OCI-LY1 (cell line): ENCODE results near the gene SMIM32.

Experiments used
- H2AFZ ChIP-seq: fragments of 200-600 bp; sonication (generic), shearing (Covaris generic); 2 replicates; pipeline ENCODE4 v1.6.0; 2014; ENCODE audit warnings: antibody characterized with exemption, mild to moderate bottlenecking, low read length
- H3F3A ChIP-seq: fragments of 200-600 bp; sonication (generic), shearing (Covaris generic); 2 replicates; pipeline ENCODE4 v1.6.0; 2014; ENCODE audit warnings: mild to moderate bottlenecking, antibody characterized with exemption, low read length, moderate library complexity; ENCODE audit not compliant: insufficient read depth
- H3K27ac ChIP-seq: fragments of 200-600 bp; sonication (generic); 2 replicates; pipeline ENCODE4 v1.5.1; 2014; ENCODE audit warnings: low read length, mixed run types, mild to moderate bottlenecking, low read depth; ENCODE audit not compliant: poor library complexity, severe bottlenecking
- H3K27me3 ChIP-seq: fragments of 200-600 bp; sonication (generic); 2 replicates; pipeline ENCODE4 v1.6.0; 2014; ENCODE audit warnings: antibody characterized with exemption, mild to moderate bottlenecking, low read length, moderate library complexity; ENCODE audit not compliant: insufficient read depth
- H3K36me3 ChIP-seq: fragments of 200-600 bp; sonication (generic); 2 replicates; pipeline ENCODE4 v1.6.1; 2014; ENCODE audit warnings: mild to moderate bottlenecking, antibody characterized with exemption, low read length, moderate library complexity, mixed read lengths; ENCODE audit not compliant: insufficient read depth
- H3K4me1 ChIP-seq: fragments of 200-600 bp; sonication (generic); 2 replicates; pipeline ENCODE4 v1.5.1; 2014; ENCODE audit warnings: mild to moderate bottlenecking, low read length, moderate library complexity; ENCODE audit not compliant: insufficient read depth, severe bottlenecking
- H3K4me2 ChIP-seq: fragments of 200-600 bp; sonication (generic), shearing (Covaris generic); 2 replicates; pipeline ENCODE4 v1.6.1; 2014; ENCODE audit warnings: low read length
- H3K4me3 ChIP-seq: fragments of 200-600 bp; sonication (generic); 2 replicates; pipeline ENCODE4 v1.5.1; 2014; ENCODE audit warnings: low read length, low read depth, mild to moderate bottlenecking, mixed read lengths; ENCODE audit not compliant: poor library complexity, severe bottlenecking
- H3K79me2 ChIP-seq: fragments of 200-600 bp; shearing (Covaris generic); 2 replicates; pipeline ENCODE4 v1.6.1; 2016; ENCODE audit warnings: mixed run types, low read length, mixed read lengths; ENCODE audit not compliant: insufficient read depth
- H3K9ac ChIP-seq: fragments of 200-600 bp; sonication (generic), shearing (Covaris generic); 2 replicates; pipeline ENCODE4 v1.6.1; 2014; ENCODE audit warnings: mild to moderate bottlenecking, low read length, mixed read lengths
- H3K9me2 ChIP-seq: fragments of 200-600 bp; sonication (generic), shearing (Covaris generic); 2 replicates; pipeline ENCODE4 v1.6.1; 2014; ENCODE audit warnings: low read depth, mild to moderate bottlenecking, low read length, mixed read lengths
- H3K9me3 ChIP-seq: fragments of 200-600 bp; shearing (Covaris generic); 2 replicates; pipeline ENCODE4 v1.6.1; 2014; ENCODE audit warnings: low read length, mixed read lengths
- H4K20me1 ChIP-seq: fragments of 200-600 bp; sonication (generic), shearing (Covaris generic); 2 replicates; pipeline ENCODE4 v1.6.0; 2016; ENCODE audit warnings: mild to moderate bottlenecking, low read length; ENCODE audit not compliant: insufficient read depth
- EZH2 ChIP-seq: fragments of 200-600 bp; sonication (generic), shearing (Covaris generic); IDR thresholded peaks from 2 replicates; pipeline ENCODE4 v1.8.0; 2017; ENCODE audit warnings: borderline replicate concordance, mixed run types, mild to moderate bottlenecking, antibody characterized with exemption, low read length, moderate library complexity, mixed read lengths
- TF ChIP-seq, protein P1 (sequence below): fragments of 200-600 bp; sonication (generic), shearing (Covaris generic); IDR thresholded peaks from 2 replicates; pipeline ENCODE4 v1.5.1; 2017; ENCODE audit warnings: mild to moderate bottlenecking, antibody characterized with exemption, low read length, moderate library complexity, mixed read lengths

Gene SMIM32

DNA sequence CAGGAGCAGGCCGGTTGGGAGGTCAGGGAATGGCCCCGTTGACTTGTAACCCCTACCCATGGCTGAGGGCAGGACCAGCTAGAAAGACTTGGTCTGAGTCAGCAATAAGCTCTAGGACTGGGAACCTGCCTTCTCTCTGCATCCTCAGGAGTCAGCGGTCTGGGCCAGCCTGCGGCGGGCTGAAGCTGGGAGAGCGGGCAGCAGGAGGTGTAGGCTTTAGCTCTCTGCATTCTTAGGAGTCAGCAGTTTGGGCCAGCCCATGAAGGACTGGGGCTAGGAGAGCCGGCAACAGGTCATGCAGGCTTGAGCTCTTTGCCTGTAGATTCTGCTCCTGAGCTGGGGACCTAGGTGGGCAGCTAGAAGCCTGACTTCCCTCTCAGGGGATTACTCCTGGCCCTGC lies 6.4 kb upstream of the SMIM32 start:
- no peak overlapping the region for H2AFZ ChIP-seq
- no peaks in the 10 kb centered on the region for H3K36me3 ChIP-seq
- no peaks in the 10 kb centered on the region for H4K20me1 ChIP-seq
- no peak overlapping the region for H3K4me3 ChIP-seq
- no peaks in the 10 kb centered on the region for H3K9me2 ChIP-seq
- H3F3A ChIP-seq, result no peaks in the 10 kb centered on the region
- no peaks in the 10 kb centered on the region for H3K27me3 ChIP-seq
- no peaks in the 10 kb centered on the region for H3K79me2 ChIP-seq
- TF ChIP-seq, protein P1, sequence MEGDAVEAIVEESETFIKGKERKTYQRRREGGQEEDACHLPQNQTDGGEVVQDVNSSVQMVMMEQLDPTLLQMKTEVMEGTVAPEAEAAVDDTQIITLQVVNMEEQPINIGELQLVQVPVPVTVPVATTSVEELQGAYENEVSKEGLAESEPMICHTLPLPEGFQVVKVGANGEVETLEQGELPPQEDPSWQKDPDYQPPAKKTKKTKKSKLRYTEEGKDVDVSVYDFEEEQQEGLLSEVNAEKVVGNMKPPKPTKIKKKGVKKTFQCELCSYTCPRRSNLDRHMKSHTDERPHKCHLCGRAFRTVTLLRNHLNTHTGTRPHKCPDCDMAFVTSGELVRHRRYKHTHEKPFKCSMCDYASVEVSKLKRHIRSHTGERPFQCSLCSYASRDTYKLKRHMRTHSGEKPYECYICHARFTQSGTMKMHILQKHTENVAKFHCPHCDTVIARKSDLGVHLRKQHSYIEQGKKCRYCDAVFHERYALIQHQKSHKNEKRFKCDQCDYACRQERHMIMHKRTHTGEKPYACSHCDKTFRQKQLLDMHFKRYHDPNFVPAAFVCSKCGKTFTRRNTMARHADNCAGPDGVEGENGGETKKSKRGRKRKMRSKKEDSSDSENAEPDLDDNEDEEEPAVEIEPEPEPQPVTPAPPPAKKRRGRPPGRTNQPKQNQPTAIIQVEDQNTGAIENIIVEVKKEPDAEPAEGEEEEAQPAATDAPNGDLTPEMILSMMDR, result no peak
- TF ChIP-seq EZH2, result no peak
- H3K27ac ChIP-seq, result no peak overlapping the region
- no peak overlapping the region for H3K4me2 ChIP-seq
- no peaks in the 10 kb centered on the region for H3K9me3 ChIP-seq
- H3K9ac ChIP-seq, result no peak overlapping the region
- no peaks in the 10 kb centered on the region for H3K4me1 ChIP-seq

DNA sequence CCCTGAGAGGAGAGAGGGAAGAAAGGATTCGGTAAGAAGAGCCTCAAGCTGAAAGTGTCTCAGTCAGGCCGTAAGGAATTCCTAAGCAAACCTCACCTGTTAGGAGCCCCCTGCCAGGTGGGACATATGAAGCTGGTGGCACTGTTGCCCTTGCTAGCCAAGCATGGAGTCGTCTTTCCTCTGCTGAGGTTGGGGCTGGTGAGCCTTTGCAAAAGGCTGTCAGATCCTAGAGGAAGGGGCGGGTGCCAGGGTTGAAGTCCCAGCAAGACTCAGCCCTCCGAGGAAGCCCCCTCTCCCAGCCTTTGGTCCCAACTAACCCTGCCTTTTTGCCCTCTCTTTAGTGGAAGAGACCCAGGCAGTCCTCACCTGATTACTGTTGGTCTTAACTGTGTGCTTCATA lies 5.5 kb upstream of the SMIM32 start:
- Histone ChIP-seq H3K9me3 (no peaks in the 10 kb centered on the region), H4K20me1 (no peaks in the 10 kb centered on the region), H3K79me2 (no peaks in the 10 kb centered on the region), H3K4me3 (no peak overlapping the region), H3K36me3 (no peaks in the 10 kb centered on the region), H3K27me3 (no peaks in the 10 kb centered on the region), H3K9me2 (no peaks in the 10 kb centered on the region), H3K4me2 (no peak overlapping the region), H3F3A (no peaks in the 10 kb centered on the region), H3K4me1 (no peaks in the 10 kb centered on the region), H3K9ac (no peak overlapping the region), H2AFZ (no peak overlapping the region), H3K27ac (no peak overlapping the region)
- TF ChIP-seq, protein P1, result no peak
- no peak for TF ChIP-seq EZH2

DNA sequence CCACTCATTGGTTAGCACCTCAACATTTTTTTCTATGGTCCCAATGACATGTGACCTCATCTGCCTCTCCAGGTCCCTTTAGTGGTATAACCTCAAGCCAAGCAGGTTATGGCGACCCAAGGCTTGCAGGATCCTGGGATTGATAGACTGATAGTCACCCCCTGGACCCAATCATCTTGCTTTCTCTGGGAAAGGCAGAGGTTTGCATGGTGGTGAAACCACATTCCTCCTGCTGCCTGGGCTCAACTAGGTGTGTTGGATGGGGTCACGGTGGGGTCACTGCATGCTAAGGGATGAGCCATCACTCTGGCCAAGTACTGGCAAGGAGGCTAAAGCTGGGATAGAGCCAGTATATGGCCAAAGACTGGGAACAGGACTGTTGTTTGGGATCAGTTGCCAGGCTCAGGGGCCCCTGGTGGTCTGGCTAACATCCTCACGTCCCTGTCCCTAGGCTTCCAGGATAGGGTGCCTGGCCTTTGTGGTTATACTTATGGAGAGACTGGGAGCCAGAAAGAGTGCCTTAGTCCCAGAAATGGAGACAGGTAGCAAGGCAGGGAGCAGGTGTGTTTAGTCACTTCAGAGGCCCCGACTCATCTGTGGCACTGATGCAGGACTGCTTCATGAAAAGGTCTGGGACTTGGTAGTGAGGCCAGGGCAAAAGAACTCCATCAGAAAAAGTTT lies 4.6 kb upstream of the SMIM32 start:
- Histone ChIP-seq H3K9me3 (no peaks in the 10 kb centered on the region), H3K4me3 (no peak overlapping the region), H3F3A (no peaks in the 10 kb centered on the region), H3K36me3 (no peaks in the 10 kb centered on the region), H3K27ac (no peak overlapping the region), H2AFZ (no peak overlapping the region), H4K20me1 (no peaks in the 10 kb centered on the region), H3K79me2 (no peaks in the 10 kb centered on the region), H3K4me1 (no peaks in the 10 kb centered on the region), H3K9me2 (no peaks in the 10 kb centered on the region), H3K27me3 (no peaks in the 10 kb centered on the region), H3K9ac (no peak overlapping the region), H3K4me2 (no peak overlapping the region)
- TF ChIP-seq EZH2, result no peak
- TF ChIP-seq, protein P1, result no peak
